ENCODE data around the gene TSPOAP1.

The TSPOAP1 gene

DNA sequence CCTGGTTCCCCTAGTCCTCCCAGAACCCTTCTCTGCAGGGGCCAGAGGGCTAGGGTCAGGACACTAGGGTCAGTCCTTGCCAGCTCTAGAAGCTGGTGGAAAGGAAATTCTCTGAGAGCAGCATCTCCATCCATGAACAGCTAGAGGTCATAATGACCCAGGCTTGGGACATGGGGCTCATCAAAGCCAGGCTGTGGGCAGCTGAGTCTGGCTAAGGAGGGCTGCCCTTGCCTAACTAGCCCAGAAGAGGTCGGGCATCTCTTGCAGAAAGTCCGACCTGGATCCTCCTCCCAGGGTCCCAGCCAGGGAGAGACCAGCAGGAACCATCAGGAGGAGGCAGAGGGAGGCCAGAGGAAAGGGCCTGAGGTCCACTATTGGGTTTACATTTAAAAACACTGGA lies 52.2 kb downstream of the TSPOAP1 start:
- no peak for FAIRE-seq
- no peak for TF ChIP-seq POLR2AphosphoS5 (IDR thresholded peaks at IDR 0.05; ENCODE audit: low read depth, low read length)
- no peak for DNase-seq (ENCODE audit: insufficient read length)

DNA sequence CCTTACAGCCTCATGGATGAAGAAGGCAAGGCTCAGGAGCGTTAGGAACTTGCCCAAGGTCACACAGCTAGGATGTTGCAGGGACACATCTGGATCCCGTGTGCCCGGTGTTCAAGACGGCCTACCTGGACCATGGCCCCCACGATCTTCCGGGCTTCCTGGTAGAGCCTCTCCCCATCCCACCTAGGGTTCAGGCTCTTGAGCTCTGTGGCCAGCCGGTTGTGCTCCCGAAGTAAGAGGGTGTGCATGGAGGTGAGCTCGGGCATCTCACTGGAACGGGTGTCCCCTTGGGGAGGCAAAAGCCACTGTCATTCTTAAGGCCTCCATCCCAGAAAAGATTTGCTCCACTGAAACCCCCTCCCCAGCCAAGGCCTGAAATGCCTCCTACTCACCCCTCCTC lies 53.2 kb downstream of the TSPOAP1 start:
- no peak for TF ChIP-seq TAF1 (IDR thresholded peaks at IDR 0.05; ENCODE audit: borderline replicate concordance, low read depth, low read length)
- TF ChIP-seq POLR2A (IDR thresholded peaks at IDR 0.05; ENCODE audit: low read depth, low read length): no peak
- no peak for TF ChIP-seq POLR2AphosphoS5 (IDR thresholded peaks at IDR 0.05; ENCODE audit: low read depth, low read length)
- DNase-seq (ENCODE audit: insufficient read length): no peak
- FAIRE-seq: no peak

DNA sequence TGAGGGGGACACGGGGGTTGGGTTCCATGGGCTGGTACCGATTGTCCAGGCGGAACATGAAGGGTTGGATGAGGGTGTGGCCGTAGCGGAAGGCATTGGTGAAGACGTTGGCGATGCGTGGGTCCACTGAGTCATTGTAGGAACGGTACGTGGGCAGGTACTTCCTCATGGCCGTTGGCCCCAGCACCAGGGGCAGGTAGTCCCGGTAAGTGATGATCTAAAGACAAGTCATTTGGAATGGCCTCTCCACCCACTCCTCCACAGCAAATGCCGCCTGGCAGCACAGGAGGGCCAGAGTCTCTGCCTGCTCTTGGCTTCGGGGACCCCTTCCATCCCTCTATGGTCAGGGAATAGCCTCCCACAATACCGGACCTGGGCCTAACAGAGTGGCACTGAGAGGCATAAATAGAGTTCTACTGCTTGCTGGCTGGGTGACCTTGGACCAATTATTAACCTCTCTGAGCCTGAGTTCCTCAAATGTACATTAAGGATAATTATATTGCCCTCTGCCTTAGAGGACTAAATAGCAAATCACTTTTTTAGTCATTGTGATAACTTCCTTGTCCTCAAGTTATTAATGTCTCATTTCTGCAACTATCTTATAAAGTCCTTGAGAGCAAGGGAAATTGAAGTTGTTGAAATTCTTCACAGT lies 55.0 kb downstream of the TSPOAP1 start:
- TF ChIP-seq POLR2AphosphoS5 (IDR thresholded peaks at IDR 0.05; ENCODE audit: low read depth, low read length) (no peak), POLR2A (IDR thresholded peaks at IDR 0.05; ENCODE audit: low read depth, low read length) (no peak), TAF1 (IDR thresholded peaks at IDR 0.05; ENCODE audit: borderline replicate concordance, low read depth, low read length) (no peak)
- FAIRE-seq: peak; percentile 91
- no peak for DNase-seq (ENCODE audit: insufficient read length)

DNA sequence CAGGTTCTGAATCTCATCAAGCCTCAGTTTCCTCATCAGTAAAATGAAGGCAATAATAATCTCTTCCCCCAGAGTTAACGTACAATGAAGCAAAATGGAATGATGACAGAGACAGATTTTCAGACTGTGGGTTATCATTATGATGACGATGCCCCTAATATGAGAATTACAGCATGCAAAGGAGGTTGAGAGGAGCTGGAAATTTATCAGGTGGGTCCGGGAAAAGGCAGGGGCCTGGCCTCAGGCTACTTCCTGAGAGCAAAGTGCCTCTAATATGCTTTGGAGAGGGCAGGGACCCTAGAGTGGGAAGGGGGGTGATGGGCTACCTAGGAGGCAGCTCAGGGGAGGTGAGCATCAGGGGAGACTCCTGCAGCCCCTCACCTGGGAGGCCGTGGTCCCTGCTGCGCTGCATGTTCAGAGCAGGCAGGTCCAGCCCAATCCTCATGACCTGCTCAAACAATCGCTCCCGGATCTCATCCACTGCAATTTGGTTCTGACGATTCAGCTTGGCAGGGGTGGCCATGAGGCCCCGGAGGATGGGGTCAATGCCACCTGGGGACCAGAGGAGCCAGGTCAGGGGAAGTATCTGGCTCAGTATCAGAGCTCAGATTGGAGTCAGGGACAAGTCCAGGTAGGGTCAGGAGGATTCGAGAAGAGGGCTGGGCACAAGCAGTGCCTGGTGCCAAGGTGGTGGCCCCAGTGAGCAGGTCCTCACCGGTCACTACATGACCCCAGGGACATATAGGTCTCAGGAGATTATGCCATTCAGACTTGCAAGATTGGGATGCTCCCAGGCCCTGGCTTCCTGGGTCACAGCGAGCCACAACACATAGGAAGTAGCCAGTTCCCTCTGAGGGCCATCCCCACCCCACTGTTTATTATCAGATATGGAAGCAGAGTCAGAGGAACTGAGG lies 56.0 kb downstream of the TSPOAP1 start:
- FAIRE-seq: no peak

DNA sequence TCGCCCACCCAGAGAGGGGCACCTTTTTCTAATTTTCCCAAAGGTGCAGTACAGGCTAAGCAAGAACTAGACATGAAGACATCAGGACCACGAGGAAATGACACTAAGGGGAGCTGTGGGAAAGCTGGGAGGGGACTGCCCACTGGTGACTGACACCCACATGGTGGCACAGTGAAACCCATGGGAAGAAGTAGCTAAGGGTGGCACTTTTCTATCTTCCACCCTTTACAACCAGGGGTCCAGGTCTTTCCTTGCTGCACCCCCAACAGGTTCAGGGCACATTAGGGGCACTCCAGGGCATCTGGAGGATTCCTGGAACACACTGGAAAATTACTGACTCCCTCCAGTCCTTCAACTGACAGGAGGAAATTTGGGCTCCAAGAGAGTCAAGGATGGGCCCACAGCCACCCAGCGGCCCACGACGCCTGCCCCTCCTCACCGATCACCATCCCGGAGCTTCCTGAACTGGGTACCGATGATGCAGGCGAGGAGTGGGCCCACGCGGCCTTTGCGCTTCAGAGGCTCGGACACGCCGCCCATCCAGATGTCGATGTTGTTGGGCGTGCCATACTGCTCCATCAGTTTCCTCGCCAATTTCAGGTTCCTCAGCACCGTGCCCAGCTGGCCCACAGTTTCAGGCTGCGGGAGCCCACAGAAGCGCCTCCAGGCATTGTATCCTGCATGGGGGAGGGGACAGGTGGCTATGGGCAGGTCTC lies 57.2 kb downstream of the TSPOAP1 start:
- FAIRE-seq: no peak
- DNase-seq (ENCODE audit: insufficient read length): no peak
- TF ChIP-seq TAF1 (IDR thresholded peaks at IDR 0.05; ENCODE audit: borderline replicate concordance, low read depth, low read length): no peak
- no peak for TF ChIP-seq POLR2AphosphoS5 (IDR thresholded peaks at IDR 0.05; ENCODE audit: low read depth, low read length)
- TF ChIP-seq POLR2A (IDR thresholded peaks at IDR 0.05; ENCODE audit: low read depth, low read length): no peak

More for the DNA sequence above, 56.0 kb downstream of the TSPOAP1 start:
- DNase-seq (ENCODE audit: insufficient read length): no peak
- TF ChIP-seq POLR2A (IDR thresholded peaks at IDR 0.05; ENCODE audit: low read depth, low read length): no peak
- TF ChIP-seq TAF1 (IDR thresholded peaks at IDR 0.05; ENCODE audit: borderline replicate concordance, low read depth, low read length): no peak
- no peak for TF ChIP-seq POLR2AphosphoS5 (IDR thresholded peaks at IDR 0.05; ENCODE audit: low read depth, low read length)

DNA sequence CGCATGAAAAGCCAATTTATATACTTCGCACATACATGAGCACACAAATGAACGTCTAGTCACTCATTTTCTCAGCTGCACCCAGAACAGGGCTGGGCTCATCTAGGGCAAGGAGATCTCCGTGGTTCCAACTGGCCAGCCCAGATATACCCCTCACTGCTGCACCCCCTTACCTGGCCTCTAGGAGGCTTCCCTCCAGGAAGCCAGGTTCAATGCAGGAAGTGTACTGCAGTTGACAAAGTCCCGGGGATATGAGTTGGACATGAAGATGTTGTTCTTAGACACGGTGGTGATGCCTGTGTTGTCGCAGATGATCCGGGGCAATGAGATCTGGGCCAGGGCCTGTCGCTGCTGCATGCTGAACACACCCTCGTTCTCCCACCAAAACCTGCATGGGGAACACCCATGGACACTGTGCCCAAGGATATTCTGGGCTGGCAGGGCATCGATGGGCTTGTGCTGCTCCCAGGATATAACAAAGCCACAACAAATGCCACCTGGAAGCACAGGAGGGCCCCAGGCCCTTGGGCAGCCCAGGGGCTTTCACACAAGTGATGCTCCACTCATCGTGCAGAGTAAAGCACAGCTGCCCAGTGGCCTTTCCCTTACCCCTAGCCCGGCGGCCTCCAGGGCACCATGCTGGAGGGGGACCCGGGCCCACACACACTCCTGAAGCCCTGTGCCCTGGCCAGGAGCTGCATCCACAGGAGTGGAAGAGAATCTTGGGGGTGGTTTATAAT lies 57.9 kb downstream of the TSPOAP1 start:
- TF ChIP-seq TAF1 (IDR thresholded peaks at IDR 0.05; ENCODE audit: borderline replicate concordance, low read depth, low read length) (no peak), POLR2A (IDR thresholded peaks at IDR 0.05; ENCODE audit: low read depth, low read length) (no peak), POLR2AphosphoS5 (IDR thresholded peaks at IDR 0.05; ENCODE audit: low read depth, low read length) (no peak)
- FAIRE-seq (no peak), DNase-seq (ENCODE audit: insufficient read length) (no peak)

DNA sequence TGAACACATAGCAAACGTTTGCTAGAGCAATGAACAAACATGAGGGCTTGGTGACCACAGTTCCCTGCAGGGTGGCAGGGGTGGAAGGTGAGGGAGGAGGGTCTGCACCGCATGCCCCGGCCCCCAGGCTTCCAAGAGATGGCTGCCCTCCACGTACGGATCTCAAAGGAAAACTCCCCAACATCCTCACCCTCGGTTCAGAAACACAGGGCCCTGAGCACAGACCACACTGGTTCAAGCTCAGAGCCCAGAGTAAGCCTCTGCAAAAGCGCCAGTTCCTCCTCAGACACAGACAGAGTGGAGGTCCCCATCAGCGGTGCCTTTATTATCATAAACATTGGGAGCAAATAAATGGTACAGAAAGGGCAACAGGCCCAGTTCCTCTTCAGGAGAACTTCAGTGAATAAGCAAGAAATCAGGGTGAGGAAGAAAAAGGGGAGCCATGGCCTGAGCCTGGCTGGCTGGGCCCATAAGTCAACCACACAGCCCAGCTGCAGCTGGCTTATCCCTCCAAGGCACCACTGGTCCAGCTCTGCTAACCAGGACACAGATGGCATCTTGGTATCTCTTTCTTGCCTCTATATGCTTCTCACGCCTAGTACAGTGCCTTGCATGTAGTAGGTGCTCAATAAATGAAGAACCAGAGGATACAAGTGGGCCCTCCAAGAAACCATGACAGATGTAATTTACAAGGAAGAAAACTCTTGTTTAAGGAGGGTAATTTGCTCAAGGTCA lies 58.9 kb downstream of the TSPOAP1 start:
- no peak for FAIRE-seq
- TF ChIP-seq POLR2A (IDR thresholded peaks at IDR 0.05; ENCODE audit: low read depth, low read length) (no peak), TAF1 (IDR thresholded peaks at IDR 0.05; ENCODE audit: borderline replicate concordance, low read depth, low read length) (no peak), POLR2AphosphoS5 (IDR thresholded peaks at IDR 0.05; ENCODE audit: low read depth, low read length) (no peak)
- DNase-seq (ENCODE audit: insufficient read length): no peak

DNA sequence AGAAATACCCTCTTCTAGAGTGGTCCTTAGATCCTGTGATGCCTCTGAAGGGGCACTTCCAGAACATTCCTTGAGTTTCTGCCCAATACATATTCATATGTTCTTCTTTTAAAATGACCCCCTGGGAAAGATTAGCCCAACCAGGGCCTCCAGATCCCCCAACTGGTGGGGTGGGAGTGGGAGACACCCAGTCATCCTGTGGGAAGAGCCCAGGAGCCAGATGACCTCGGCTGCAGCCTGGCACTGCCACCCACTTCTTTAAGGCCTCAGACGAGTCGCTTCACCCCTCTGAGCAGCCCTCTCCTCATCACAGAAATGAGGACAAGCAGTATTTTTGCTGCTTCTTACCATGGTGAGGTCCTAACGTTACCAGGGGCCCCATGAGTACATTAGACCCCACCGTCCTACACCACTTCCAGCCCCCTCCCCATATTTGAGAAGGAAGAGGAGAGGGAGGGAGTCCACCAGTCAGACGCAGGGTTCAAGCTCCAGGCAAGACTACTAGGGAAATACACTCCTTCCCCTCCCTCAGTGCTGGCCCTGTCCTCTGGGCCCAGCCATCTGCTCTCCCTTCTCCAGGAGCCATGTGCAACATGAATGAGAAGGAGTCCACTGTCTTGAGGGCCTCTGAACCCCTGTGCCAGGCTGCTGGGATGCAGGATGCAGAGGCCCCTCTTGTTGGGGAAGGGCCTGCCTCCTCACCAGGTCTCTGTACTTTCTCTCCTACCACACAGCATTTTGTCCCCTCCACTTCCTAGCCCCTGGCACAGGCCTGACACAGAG lies 59.6 kb downstream of the TSPOAP1 start:
- DNase-seq (ENCODE audit: insufficient read length): no peak
- FAIRE-seq: no peak
- TF ChIP-seq POLR2AphosphoS5 (IDR thresholded peaks at IDR 0.05; ENCODE audit: low read depth, low read length) (no peak), TAF1 (IDR thresholded peaks at IDR 0.05; ENCODE audit: borderline replicate concordance, low read depth, low read length) (no peak)

DNA sequence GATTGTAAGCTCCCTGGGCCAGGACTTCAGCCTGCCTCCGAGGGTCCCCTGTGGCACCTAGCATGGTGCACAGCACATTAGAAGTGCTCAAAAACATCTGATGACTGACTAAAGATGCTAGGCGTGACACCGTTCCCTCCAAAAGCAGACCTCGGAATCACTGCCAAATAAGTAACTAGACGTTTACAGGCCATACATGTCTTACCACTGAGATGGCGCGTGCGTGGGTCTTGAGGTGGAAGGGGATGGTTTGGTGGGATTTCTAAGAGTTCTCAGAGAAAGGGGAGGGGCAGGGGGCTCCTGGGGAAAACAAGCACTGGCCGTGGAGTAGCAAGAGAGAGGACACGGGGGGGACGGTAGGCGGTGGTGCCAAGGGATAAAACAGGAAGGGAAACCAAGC lies 60.3 kb downstream of the TSPOAP1 start:
- DNase-seq (ENCODE audit: insufficient read length): no peak
- FAIRE-seq: no peak

More for the DNA sequence above, 60.3 kb downstream of the TSPOAP1 start:
- TF ChIP-seq POLR2AphosphoS5 (IDR thresholded peaks at IDR 0.05; ENCODE audit: low read depth, low read length) (no peak), POLR2A (IDR thresholded peaks at IDR 0.05; ENCODE audit: low read depth, low read length) (no peak), TAF1 (IDR thresholded peaks at IDR 0.05; ENCODE audit: borderline replicate concordance, low read depth, low read length) (no peak)

Data from GM12892 (cell line).